WTC11 (cell line): ENCODE results near the gene KLK3. TPM values are rescaled to one million over a fixed set of nuclear protein-coding genes. Genes with fewer than 3 reads are reported as not detected.
"Not testable (repeated sequence)": the region's sequence is repeated elsewhere in the genome, so short reads cannot be mapped to it uniquely, and the experiment has no call there.

Experiments used
- ATAC-seq: fragments of 200-7000 bp; cut with Tn5 transposase; 2 replicates; pipeline ENCODE4 v1.10.0; 2021; ENCODE audit warnings: mild to moderate bottlenecking, moderate library complexity
- Bru-seq: library from RNA; stranded (reverse); fragments of 400-500 nt; gene quantifications from one replicate; lab custom pipeline; 2021; lab: Mats Ljungman, UMichigan
- CTCF ChIA-PET: fragments of 300-600 bp; sonication (Branson Sonifier 250); formaldehyde crosslinking; loops from one replicate; lab custom pipeline; 2021; ENCODE audit warnings: antibody characterized with exemption; lab: Charles Lee
- POLR2A ChIA-PET: fragments of 350-600 bp; sonication (Branson Sonifier 250); formaldehyde crosslinking; loops from one replicate; lab custom pipeline; 2021; ENCODE audit warnings: antibody characterized with exemption; lab: Charles Lee
- DNase-seq: peaks from one replicate; pipeline ENCODE4 v3.0.0; 2021; ENCODE audit warnings: low spot score
- H3K27ac Mint-ChIP-seq: 2 replicates; pipeline ENCODE4 v1.8.0; 2021; ENCODE audit warnings: mixed read lengths
- H3K27me3 Mint-ChIP-seq: 2 replicates; pipeline ENCODE4 v1.8.0; 2021; ENCODE audit warnings: low read depth, mild to moderate bottlenecking, moderate library complexity, mixed read lengths
- H3K36me3 Mint-ChIP-seq: 2 replicates; pipeline ENCODE4 v1.8.0; 2021; ENCODE audit warnings: mixed read lengths
- H3K4me1 Mint-ChIP-seq: 2 replicates; pipeline ENCODE4 v1.8.0; 2022; ENCODE audit warnings: mixed read lengths
- H3K4me3 Mint-ChIP-seq: 2 replicates; pipeline ENCODE4 v1.8.0; 2021; ENCODE audit warnings: mild to moderate bottlenecking, moderate library complexity, mixed read lengths
- H3K9me3 Mint-ChIP-seq: 2 replicates; pipeline ENCODE4 v1.8.0; 2021; ENCODE audit warnings: mixed read lengths
- ETV6 ChIP-seq: sonication (generic); formaldehyde crosslinking; IDR thresholded peaks from 2 replicates; pipeline ENCODE4 v1.8.1; 2022; ENCODE audit warnings: mild to moderate bottlenecking, missing genetic modification reagents
- MXD4 ChIP-seq: fragments of 250-450 bp; sonication (Bioruptor Pico); IDR thresholded peaks from 2 replicates; pipeline ENCODE4 v1.8.0; 2021; ENCODE audit warnings: mild to moderate bottlenecking, moderate library complexity, borderline replicate concordance
- SP1 ChIP-seq: sonication (generic); formaldehyde crosslinking; conservative IDR thresholded peaks from 2 replicates; pipeline ENCODE4 v1.8.1; 2022; ENCODE audit warnings: missing genetic modification reagents
- ZNF263 ChIP-seq: sonication (generic); formaldehyde crosslinking; IDR thresholded peaks from 2 replicates; pipeline ENCODE4 v1.8.1; 2022; ENCODE audit warnings: low read depth, mild to moderate bottlenecking, moderate library complexity, missing genetic modification reagents
- long read RNA-seq, 3 experiments: library from RNA in 1 of 3; library from capped mRNA in 1 of 3; library from polyadenylated mRNA in 1 of 3; unstranded in 2 of 3; stranded (forward) in 1 of 3; transcript quantifications; one replicate each; pipeline ENCODE4 v2.0.0, GENCODE V29; 2021
- total RNA-seq: library from RNA; stranded (reverse); gene quantifications from 3 replicates; pipeline ENCODE4 v1.2.3, GENCODE V29; 2021
- TF ChIP-seq, protein P1 (sequence below): sonication (generic); formaldehyde crosslinking; IDR thresholded peaks from 2 replicates; pipeline ENCODE4 v1.8.0; 2023; ENCODE audit warnings: mild to moderate bottlenecking, missing genetic modification reagents
- TF ChIP-seq, protein P2 (sequence below): sonication (generic); formaldehyde crosslinking; IDR thresholded peaks from 2 replicates; pipeline ENCODE4 v1.8.0; 2022; ENCODE audit warnings: mild to moderate bottlenecking, missing genetic modification reagents
- TF ChIP-seq, protein P3 (sequence below): sonication (generic); formaldehyde crosslinking; IDR thresholded peaks from 2 replicates; pipeline ENCODE4 v1.8.1; 2023; ENCODE audit warnings: mild to moderate bottlenecking, missing genetic modification reagents, moderate library complexity
- TF ChIP-seq, protein P4 (sequence below): sonication (generic); formaldehyde crosslinking; IDR thresholded peaks from 2 replicates; pipeline ENCODE4 v1.8.0; 2023; ENCODE audit warnings: missing genetic modification reagents, mild to moderate bottlenecking, borderline replicate concordance

KLK3 gene
- total RNA-seq (0.13 to 0.25 TPM (median 0.16 TPM) in 3 replicates), Bru-seq, nascent RNA (percentile 7 among the genes with signal in this experiment)
- long read RNA-seq, experiment 1: 0 reads
- long read RNA-seq, experiment 2: 0 reads
- long read RNA-seq, experiment 3: 0 reads

DNA sequence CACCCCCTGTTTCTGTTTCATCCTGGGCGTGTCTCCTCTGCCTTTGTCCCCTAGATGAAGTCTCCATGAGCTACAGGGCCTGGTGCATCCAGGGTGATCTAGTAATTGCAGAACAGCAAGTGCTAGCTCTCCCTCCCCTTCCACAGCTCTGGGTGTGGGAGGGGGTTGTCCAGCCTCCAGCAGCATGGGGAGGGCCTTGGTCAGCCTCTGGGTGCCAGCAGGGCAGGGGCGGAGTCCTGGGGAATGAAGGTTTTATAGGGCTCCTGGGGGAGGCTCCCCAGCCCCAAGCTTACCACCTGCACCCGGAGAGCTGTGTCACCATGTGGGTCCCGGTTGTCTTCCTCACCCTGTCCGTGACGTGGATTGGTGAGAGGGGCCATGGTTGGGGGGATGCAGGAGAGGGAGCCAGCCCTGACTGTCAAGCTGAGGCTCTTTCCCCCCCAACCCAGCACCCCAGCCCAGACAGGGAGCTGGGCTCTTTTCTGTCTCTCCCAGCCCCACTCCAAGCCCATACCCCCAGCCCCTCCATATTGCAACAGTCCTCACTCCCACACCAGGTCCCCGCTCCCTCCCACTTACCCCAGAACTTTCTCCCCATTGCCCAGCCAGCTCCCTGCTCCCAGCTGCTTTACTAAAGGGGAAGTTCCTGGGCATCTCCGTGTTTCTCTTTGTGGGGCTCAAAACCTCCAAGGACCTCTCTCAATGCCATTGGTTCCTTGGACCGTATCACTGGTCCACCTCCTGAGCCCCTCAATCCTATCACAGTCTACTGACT is at the start of gene KLK3:
Gene KLK3 (plus strand): TSS at position 280 of the 775 bp plus-strand sequence. CDS start 41 bp downstream, at position 321.
- no peaks in the 10 kb centered on the region for H3K36me3 Mint-ChIP-seq
- TF ChIP-seq MXD4 (CRISPR knock-in tag) (no peak), ETV6 (CRISPR knock-in tag) (no peak)
- TF ChIP-seq, protein P1, sequence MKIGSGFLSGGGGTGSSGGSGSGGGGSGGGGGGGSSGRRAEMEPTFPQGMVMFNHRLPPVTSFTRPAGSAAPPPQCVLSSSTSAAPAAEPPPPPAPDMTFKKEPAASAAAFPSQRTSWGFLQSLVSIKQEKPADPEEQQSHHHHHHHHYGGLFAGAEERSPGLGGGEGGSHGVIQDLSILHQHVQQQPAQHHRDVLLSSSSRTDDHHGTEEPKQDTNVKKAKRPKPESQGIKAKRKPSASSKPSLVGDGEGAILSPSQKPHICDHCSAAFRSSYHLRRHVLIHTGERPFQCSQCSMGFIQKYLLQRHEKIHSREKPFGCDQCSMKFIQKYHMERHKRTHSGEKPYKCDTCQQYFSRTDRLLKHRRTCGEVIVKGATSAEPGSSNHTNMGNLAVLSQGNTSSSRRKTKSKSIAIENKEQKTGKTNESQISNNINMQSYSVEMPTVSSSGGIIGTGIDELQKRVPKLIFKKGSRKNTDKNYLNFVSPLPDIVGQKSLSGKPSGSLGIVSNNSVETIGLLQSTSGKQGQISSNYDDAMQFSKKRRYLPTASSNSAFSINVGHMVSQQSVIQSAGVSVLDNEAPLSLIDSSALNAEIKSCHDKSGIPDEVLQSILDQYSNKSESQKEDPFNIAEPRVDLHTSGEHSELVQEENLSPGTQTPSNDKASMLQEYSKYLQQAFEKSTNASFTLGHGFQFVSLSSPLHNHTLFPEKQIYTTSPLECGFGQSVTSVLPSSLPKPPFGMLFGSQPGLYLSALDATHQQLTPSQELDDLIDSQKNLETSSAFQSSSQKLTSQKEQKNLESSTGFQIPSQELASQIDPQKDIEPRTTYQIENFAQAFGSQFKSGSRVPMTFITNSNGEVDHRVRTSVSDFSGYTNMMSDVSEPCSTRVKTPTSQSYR (CRISPR knock-in tag): no peak
- DNase-seq: no peak
- peaks cover 66% of the 10 kb centered on the region for H3K27me3 Mint-ChIP-seq
- H3K9me3 Mint-ChIP-seq: peaks cover under 1% of the 10 kb centered on the region
- H3K4me1 Mint-ChIP-seq: peaks cover 18% of the 10 kb centered on the region
- no peak within 1 kb of the TSS for H3K4me3 Mint-ChIP-seq
- POLR2A ChIA-PET: no interaction called here
- CTCF ChIA-PET: interaction anchor here (1.0 to 1.8 kb wide), 2 partner anchors 59 to 67 kb away, joined by 3 to 4 read pairs; no protein-coding TSS in a partner anchor
- no peak within 1 kb of the TSS for H3K27ac Mint-ChIP-seq
- ATAC-seq: no peak

DNA sequence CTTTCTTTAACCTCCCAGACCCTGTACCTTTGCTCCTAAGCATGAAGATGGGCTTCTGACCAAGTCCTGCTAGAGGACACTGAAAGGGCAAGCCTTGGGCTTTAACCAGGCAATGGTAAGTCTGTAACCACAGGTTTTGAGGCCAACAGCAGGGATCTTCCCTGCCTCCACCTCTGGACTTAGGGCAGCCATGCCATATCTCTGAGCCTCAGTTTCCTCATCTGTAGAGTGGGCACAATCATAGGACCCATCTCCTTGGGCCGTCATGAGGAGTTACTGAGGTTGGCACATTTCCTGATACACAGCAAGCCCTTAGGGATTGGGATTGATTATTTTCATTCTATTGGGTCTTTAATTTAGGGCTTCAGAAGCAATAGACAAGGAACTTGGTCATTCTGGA is 45.9 kb upstream of the KLK3 start:
- DNase-seq: no peak
- ChIA-PET POLR2A (no interaction called here), CTCF (no interaction called here)
- H3K36me3 Mint-ChIP-seq: peaks cover 6% of the 10 kb centered on the region
- H3K4me1 Mint-ChIP-seq: no peaks in the 10 kb centered on the region
- no peak for ATAC-seq
- no peak overlapping the region for H3K4me3 Mint-ChIP-seq
- TF ChIP-seq, protein P2, sequence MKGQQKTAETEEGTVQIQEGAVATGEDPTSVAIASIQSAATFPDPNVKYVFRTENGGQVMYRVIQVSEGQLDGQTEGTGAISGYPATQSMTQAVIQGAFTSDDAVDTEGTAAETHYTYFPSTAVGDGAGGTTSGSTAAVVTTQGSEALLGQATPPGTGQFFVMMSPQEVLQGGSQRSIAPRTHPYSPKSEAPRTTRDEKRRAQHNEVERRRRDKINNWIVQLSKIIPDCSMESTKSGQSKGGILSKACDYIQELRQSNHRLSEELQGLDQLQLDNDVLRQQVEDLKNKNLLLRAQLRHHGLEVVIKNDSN (CRISPR knock-in tag): no peak
- TF ChIP-seq SP1 (CRISPR knock-in tag): no peak
- TF ChIP-seq, protein P1 (CRISPR knock-in tag): no peak
- TF ChIP-seq, protein P3, sequence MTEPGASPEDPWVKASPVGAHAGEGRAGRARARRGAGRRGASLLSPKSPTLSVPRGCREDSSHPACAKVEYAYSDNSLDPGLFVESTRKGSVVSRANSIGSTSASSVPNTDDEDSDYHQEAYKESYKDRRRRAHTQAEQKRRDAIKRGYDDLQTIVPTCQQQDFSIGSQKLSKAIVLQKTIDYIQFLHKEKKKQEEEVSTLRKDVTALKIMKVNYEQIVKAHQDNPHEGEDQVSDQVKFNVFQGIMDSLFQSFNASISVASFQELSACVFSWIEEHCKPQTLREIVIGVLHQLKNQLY (CRISPR knock-in tag): no peak
- H3K27me3 Mint-ChIP-seq: peaks cover 54% of the 10 kb centered on the region
- no peak overlapping the region for H3K27ac Mint-ChIP-seq
- peaks cover 11% of the 10 kb centered on the region for H3K9me3 Mint-ChIP-seq

DNA sequence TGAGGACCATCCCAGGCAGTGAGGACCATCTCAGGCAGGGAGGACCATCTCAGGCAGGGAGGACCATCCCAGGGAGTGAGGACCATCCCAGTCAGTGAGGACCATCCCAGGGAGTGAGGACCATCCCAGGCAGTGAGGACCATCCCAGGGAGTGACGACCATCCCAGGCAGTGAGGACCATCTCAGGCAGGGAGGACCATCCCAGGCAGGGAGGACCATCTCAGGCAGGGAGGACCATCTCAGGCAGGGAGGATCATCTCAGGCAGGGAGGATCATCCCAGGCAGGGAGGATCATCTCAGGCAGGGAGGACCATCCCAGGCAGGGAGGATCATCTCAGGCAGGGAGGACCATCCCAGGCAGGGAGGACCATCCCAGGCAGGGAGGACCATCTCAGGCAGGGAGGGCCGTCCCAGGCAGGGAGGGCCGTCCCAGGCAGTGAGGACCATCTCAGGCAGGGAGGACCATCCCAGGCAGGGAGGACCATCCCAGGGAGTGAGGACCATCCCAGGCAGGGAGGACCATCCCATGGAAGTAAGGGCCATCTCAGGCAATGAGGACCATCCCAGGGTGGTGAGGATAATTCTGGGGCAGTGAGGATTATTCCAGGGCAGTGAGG is 43.0 kb upstream of the KLK3 start:
- Mint-ChIP-seq H3K9me3 (peaks cover 25% of the 10 kb centered on the region), H3K27me3 (peaks cover 80% of the 10 kb centered on the region)
- ATAC-seq, H3K4me1 Mint-ChIP-seq, H3K4me3 Mint-ChIP-seq, POLR2A ChIA-PET, DNase-seq, H3K36me3 Mint-ChIP-seq, H3K27ac Mint-ChIP-seq, CTCF ChIA-PET: not testable (repeated sequence)
- peak; percentile 45; the same call in 1 of the 2 replicates for TF ChIP-seq ZNF263 (CRISPR knock-in tag)

DNA sequence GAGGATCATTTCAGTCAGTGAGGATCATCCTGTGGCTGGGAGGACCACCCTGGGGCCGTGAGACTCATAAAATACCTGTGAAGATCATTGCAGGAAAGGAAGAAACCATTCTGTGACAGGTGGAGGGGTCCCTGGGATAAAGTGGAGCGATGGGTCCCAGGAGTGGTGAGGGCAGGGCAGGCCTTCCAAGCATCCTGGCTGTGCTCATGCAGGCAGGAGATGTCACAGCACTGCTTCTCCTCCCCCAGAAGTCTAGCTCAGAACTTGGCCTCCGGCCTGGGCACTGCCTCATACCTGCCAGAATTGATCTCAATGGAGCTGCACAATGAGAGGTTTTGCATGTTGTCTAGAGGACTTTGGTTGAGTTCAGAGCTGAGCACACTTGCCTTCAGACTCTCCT is 42.2 kb upstream of the KLK3 start:
- CTCF ChIA-PET: interaction anchor here (0.5 kb wide), 1 partner anchor 491 kb away, joined by 3 read pairs; no protein-coding TSS in a partner anchor
- TF ChIP-seq, protein P4, sequence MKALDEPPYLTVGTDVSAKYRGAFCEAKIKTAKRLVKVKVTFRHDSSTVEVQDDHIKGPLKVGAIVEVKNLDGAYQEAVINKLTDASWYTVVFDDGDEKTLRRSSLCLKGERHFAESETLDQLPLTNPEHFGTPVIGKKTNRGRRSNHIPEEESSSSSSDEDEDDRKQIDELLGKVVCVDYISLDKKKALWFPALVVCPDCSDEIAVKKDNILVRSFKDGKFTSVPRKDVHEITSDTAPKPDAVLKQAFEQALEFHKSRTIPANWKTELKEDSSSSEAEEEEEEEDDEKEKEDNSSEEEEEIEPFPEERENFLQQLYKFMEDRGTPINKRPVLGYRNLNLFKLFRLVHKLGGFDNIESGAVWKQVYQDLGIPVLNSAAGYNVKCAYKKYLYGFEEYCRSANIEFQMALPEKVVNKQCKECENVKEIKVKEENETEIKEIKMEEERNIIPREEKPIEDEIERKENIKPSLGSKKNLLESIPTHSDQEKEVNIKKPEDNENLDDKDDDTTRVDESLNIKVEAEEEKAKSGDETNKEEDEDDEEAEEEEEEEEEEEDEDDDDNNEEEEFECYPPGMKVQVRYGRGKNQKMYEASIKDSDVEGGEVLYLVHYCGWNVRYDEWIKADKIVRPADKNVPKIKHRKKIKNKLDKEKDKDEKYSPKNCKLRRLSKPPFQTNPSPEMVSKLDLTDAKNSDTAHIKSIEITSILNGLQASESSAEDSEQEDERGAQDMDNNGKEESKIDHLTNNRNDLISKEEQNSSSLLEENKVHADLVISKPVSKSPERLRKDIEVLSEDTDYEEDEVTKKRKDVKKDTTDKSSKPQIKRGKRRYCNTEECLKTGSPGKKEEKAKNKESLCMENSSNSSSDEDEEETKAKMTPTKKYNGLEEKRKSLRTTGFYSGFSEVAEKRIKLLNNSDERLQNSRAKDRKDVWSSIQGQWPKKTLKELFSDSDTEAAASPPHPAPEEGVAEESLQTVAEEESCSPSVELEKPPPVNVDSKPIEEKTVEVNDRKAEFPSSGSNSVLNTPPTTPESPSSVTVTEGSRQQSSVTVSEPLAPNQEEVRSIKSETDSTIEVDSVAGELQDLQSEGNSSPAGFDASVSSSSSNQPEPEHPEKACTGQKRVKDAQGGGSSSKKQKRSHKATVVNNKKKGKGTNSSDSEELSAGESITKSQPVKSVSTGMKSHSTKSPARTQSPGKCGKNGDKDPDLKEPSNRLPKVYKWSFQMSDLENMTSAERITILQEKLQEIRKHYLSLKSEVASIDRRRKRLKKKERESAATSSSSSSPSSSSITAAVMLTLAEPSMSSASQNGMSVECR (CRISPR knock-in tag): no peak
- TF ChIP-seq, all 79 proteins: peak for 0
- ATAC-seq (no peak), DNase-seq (no peak)
- Mint-ChIP-seq H3K27ac (no peak overlapping the region), H3K9me3 (peaks cover 25% of the 10 kb centered on the region), H3K4me3 (no peak overlapping the region), H3K27me3 (peaks cover 79% of the 10 kb centered on the region), H3K36me3 (no peaks in the 10 kb centered on the region; the same call in 1 of the 2 replicates), H3K4me1 (peaks cover 2% of the 10 kb centered on the region)
- POLR2A ChIA-PET: no interaction called here
